Upper lobe of left lung (tissue), 4 donors: ENCODE measurements around the gene TMEM245.

ENCODE experiments used
- CTCF ChIP-seq, 6 experiments: fragments of 450-650 bp in 4 of 6; fragments of 200-600 bp in 2 of 6; sonication (generic) in 2 of 6; IDR thresholded peaks; one replicate each; pipeline ENCODE4 v1.5.1; 2016 to 2019; ENCODE audit warnings: antibody characterized with exemption in 6 of 6
- POLR2AphosphoS5 ChIP-seq, 2 donors: sonication (generic); formaldehyde crosslinking; IDR thresholded peaks; one replicate each; pipeline ENCODE4 v1.5.1; 2017; ENCODE audit warnings: antibody characterized with exemption in 2 of 2

GRCh38 chr9:109092587-109092986, 27.2 kb downstream of the TMEM245 start:
- no peak for TF ChIP-seq CTCF (IDR thresholded peaks at IDR 0.05)
- TF ChIP-seq POLR2AphosphoS5 (IDR thresholded peaks at IDR 0.05): no peak
